ENCODE measurements around the gene PODXL.

DNA sequence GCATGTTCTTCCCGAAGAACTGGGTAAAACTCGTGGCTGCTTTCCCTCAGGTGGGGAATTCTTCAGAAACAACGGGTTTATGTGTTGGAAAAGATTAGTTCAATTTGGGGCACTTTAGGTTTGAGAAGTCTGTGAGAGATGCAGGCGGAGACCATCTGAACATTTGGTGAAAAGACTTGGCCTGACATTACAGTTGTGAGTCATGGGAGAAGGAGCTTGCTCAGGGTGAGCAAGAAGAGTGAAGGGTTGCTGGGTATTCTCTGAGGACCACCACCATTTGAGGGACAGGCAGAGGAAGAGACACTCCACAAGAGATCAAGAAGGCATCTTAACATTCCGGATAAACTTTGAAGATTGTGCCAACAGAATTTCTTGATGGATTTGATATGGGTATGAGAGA is 88.6 kb downstream of the PODXL start:
- TF ChIP-seq CTCF (IDR thresholded peaks at IDR 0.05) (no peak), POLR2A (IDR thresholded peaks at IDR 0.05) (no peak), POLR2AphosphoS5 (IDR thresholded peaks at IDR 0.05) (no peak)
